Measurements from ENCODE around the gene MKX. TPM values are rescaled to one million over a fixed set of nuclear protein-coding genes. Genes with fewer than 3 reads are reported as not detected.

The MKX gene
- total RNA-seq, 1 donor from 2014 or later: 1.7 TPM

GRCh38 chr10:27637601-27638000, 108.0 kb downstream of the MKX start:
- Histone ChIP-seq H3K27ac (no peak overlapping the region), H3K9me3 (peaks cover 4% of the 10 kb centered on the region), H3K4me3 (no peak overlapping the region), H3K4me1 (no peaks in the 10 kb centered on the region), H3K36me3 (no peaks in the 10 kb centered on the region), H3K27me3 (no peaks in the 10 kb centered on the region)
- ATAC-seq: no peak
- TF ChIP-seq CTCF (IDR thresholded peaks at IDR 0.05): no peak
- intact Hi-C loops (cut with DNase I): no loop called here
- DNase-seq: no peak

- H3K27me3 ChIP-seq: no peaks in the 10 kb centered on the region
- no peaks in the 10 kb centered on the region for H3K9me3 ChIP-seq
- H3K27ac ChIP-seq: no peak overlapping the region
- H3K4me3 ChIP-seq: no peak overlapping the region
- ATAC-seq (no peak), DNase-seq (no peak)
- no peaks in the 10 kb centered on the region for H3K36me3 ChIP-seq
- intact Hi-C loops (cut with DNase I): no loop called here
- no peak for TF ChIP-seq CTCF (IDR thresholded peaks at IDR 0.05)
- H3K4me1 ChIP-seq: no peaks in the 10 kb centered on the region
Observed at GRCh38 chr10:27636816-27637215, 108.8 kb downstream of the MKX start.

- intact Hi-C loops (cut with DNase I): no loop called here
- Histone ChIP-seq H3K9me3 (no peaks in the 10 kb centered on the region), H3K27me3 (no peaks in the 10 kb centered on the region), H3K36me3 (no peaks in the 10 kb centered on the region), H3K4me3 (no peak overlapping the region), H3K4me1 (no peaks in the 10 kb centered on the region), H3K27ac (no peak overlapping the region)
- TF ChIP-seq CTCF (IDR thresholded peaks at IDR 0.05): no peak
- DNase-seq (no peak), ATAC-seq (no peak)
Observed at GRCh38 chr10:27635699-27636270, 109.8 kb downstream of the MKX start.

GRCh38 chr10:27635290-27635689, 110.3 kb downstream of the MKX start:
- Histone ChIP-seq H3K4me1 (no peaks in the 10 kb centered on the region), H3K4me3 (no peak overlapping the region), H3K27ac (no peak overlapping the region), H3K36me3 (no peaks in the 10 kb centered on the region), H3K27me3 (no peaks in the 10 kb centered on the region), H3K9me3 (no peaks in the 10 kb centered on the region)
- TF ChIP-seq CTCF (IDR thresholded peaks at IDR 0.05): no peak
- ATAC-seq (no peak), DNase-seq (no peak)
- intact Hi-C loops (cut with DNase I): no loop called here

GRCh38 chr10:27628621-27629020, 117.0 kb downstream of the MKX start:
- no peak for DNase-seq
- TF ChIP-seq CTCF (IDR thresholded peaks at IDR 0.05): no peak
- H3K9me3 ChIP-seq: no peaks in the 10 kb centered on the region
- H3K27me3 ChIP-seq: peaks cover 8% of the 10 kb centered on the region
- no peaks in the 10 kb centered on the region for H3K36me3 ChIP-seq
- H3K4me3 ChIP-seq: no peak overlapping the region
- ATAC-seq: no peak
- no peak overlapping the region for H3K27ac ChIP-seq
- intact Hi-C loops (cut with DNase I): no loop called here
- no peaks in the 10 kb centered on the region for H3K4me1 ChIP-seq

GRCh38 chr10:27626890-27627289, 118.7 kb downstream of the MKX start:
- no peak for DNase-seq

More at GRCh38 chr10:27626890-27627289, 118.7 kb downstream of the MKX start:
- peaks cover 8% of the 10 kb centered on the region for H3K27me3 ChIP-seq
- H3K27ac ChIP-seq: no peak overlapping the region
- no peak overlapping the region for H3K4me3 ChIP-seq
- no peak for ATAC-seq
- H3K36me3 ChIP-seq: no peaks in the 10 kb centered on the region
- no peaks in the 10 kb centered on the region for H3K9me3 ChIP-seq
- no peak for TF ChIP-seq CTCF (IDR thresholded peaks at IDR 0.05)
- H3K4me1 ChIP-seq: no peaks in the 10 kb centered on the region
- intact Hi-C loops (cut with DNase I): no loop called here

Measured in upper lobe of right lung (tissue), 1 donor.